HG02759 (cell line): Measurements from ENCODE around the gene TMEM231.
"Not testable (repeated sequence)": the region's sequence is repeated elsewhere in the genome, so short reads cannot be mapped to it uniquely, and the experiment has no call there.

ENCODE experiments used
- ATAC-seq: cut with Tn5 transposase; IDR thresholded peaks from one replicate; pipeline ENCODE4 v1.9.1; 2021; ENCODE audit warnings: mild to moderate bottlenecking, moderate library complexity; ENCODE audit not compliant: unreplicated experiment

Gene TMEM231

GRCh38 chr16:75567911-75568310 lies 11.9 kb upstream of the TMEM231 start:
- ATAC-seq = no peak

GRCh38 chr16:75566758-75567255 lies 10.8 kb upstream of the TMEM231 start:
- peak; percentile 0 for ATAC-seq

GRCh38 chr16:75566040-75566757 lies 10.1 kb upstream of the TMEM231 start, which contains the start of gene GABARAPL2:
TSS of gene GABARAPL2 (plus strand) at chr16:75566379. CDS start at chr16:75566487, 108 bp downstream.
- ATAC-seq = peak; percentile 77

GRCh38 chr16:75565640-75566039 lies 9.6 kb upstream of the TMEM231 start:
- ATAC-seq = peak; percentile 8

GRCh38 chr16:75559564-75560372 lies 3.7 kb upstream of the TMEM231 start:
- no peak for ATAC-seq

GRCh38 chr16:75558846-75559401 lies 2.9 kb upstream of the TMEM231 start:
- ATAC-seq = no peak

GRCh38 chr16:75556431-75556950 lies 439 bp upstream of the TMEM231 start:
- ATAC-seq = no peak

- peak; percentile 26 for ATAC-seq
These were observed 792 bp downstream of the TMEM231 start for GRCh38 chr16:75555213-75555706.

- ATAC-seq = no peak
These were observed 3.1 kb downstream of the TMEM231 start for GRCh38 chr16:75552951-75553350.

GRCh38 chr16:75550211-75550662 lies 5.8 kb downstream of the TMEM231 start:
- ATAC-seq = peak; percentile 85

GRCh38 chr16:75548456-75548855 lies 7.6 kb downstream of the TMEM231 start:
- ATAC-seq = not testable (repeated sequence)

- ATAC-seq = no peak
These were observed 9.8 kb downstream of the TMEM231 start for GRCh38 chr16:75546293-75546692.

- not testable (repeated sequence) for ATAC-seq
These were observed 10.2 kb downstream of the TMEM231 start for GRCh38 chr16:75545879-75546278.

GRCh38 chr16:75542462-75542861 lies 13.6 kb downstream of the TMEM231 start:
- ATAC-seq = not testable (repeated sequence)

- ATAC-seq = no peak
These were observed 14.8 kb downstream of the TMEM231 start for GRCh38 chr16:75541236-75541635.

GRCh38 chr16:75538882-75539565 lies 17.0 kb downstream of the TMEM231 start:
- ATAC-seq = not testable (repeated sequence)

- ATAC-seq = no peak
These were observed 18.3 kb downstream of the TMEM231 start for GRCh38 chr16:75537776-75538175.

GRCh38 chr16:75535901-75536300 lies 20.2 kb downstream of the TMEM231 start, which contains the start of gene CHST5:
TSS of gene CHST5 (minus strand) at chr16:75536108. CDS start at chr16:75530384, 5,724 bp downstream.
- no peak for ATAC-seq

- ATAC-seq = no peak
These were observed 20.7 kb downstream of the TMEM231 start for GRCh38 chr16:75535211-75535843.
